HL-60 (cell line): ENCODE data around the gene IQSEC1.

ENCODE experiments used
- DNase-seq, 2 experiments: peaks; one replicate each; pipeline ENCODE4 v3.0.0-alpha.2; 2010 to 2020; ENCODE audit warnings: low read depth in 1 of 2, low spot score in 1 of 2
- H3K27ac ChIP-seq: fragments of 250-450 bp; sonication (Bioruptor Pico); replicated peaks from 2 replicates; pipeline ENCODE4 v1.5.1; 2020; ENCODE audit warnings: mild to moderate bottlenecking, moderate library complexity
- H3K27me3 ChIP-seq: fragments of 250-450 bp; sonication (Bioruptor Pico); 2 replicates; pipeline ENCODE4 v1.5.1; 2021; ENCODE audit warnings: mild to moderate bottlenecking, moderate library complexity; ENCODE audit not compliant: insufficient read depth, poor library complexity, severe bottlenecking
- H3K4me3 ChIP-seq: replicated peaks from 2 replicates; pipeline ENCODE4 v1.5.1; 2011; ENCODE audit warnings: mild to moderate bottlenecking, control low read depth, low read length; ENCODE audit not compliant: insufficient read depth
- GABPA ChIP-seq: IDR thresholded peaks from 2 replicates; pipeline ENCODE4 v1.6.1; 2012; ENCODE audit warnings: low read depth
- POLR2AphosphoS5 ChIP-seq: IDR thresholded peaks from 2 replicates; pipeline ENCODE4 v1.6.1; 2012; ENCODE audit warnings: low read depth
- REST ChIP-seq: IDR thresholded peaks from 2 replicates; pipeline ENCODE4 v1.6.1; 2012; ENCODE audit warnings: low read depth; ENCODE audit not compliant: insufficient replicate concordance
- SPI1 ChIP-seq: IDR thresholded peaks from 2 replicates; pipeline ENCODE4 v1.6.1; 2012; ENCODE audit warnings: low read depth, mild to moderate bottlenecking, borderline replicate concordance
- TF ChIP-seq, protein P1 (sequence below): IDR thresholded peaks from one replicate; pipeline ENCODE4 v1.5.1; 2011; ENCODE audit warnings: low read length, control low read depth, inconsistent platforms; ENCODE audit not compliant: insufficient read depth

IQSEC1 gene

DNA sequence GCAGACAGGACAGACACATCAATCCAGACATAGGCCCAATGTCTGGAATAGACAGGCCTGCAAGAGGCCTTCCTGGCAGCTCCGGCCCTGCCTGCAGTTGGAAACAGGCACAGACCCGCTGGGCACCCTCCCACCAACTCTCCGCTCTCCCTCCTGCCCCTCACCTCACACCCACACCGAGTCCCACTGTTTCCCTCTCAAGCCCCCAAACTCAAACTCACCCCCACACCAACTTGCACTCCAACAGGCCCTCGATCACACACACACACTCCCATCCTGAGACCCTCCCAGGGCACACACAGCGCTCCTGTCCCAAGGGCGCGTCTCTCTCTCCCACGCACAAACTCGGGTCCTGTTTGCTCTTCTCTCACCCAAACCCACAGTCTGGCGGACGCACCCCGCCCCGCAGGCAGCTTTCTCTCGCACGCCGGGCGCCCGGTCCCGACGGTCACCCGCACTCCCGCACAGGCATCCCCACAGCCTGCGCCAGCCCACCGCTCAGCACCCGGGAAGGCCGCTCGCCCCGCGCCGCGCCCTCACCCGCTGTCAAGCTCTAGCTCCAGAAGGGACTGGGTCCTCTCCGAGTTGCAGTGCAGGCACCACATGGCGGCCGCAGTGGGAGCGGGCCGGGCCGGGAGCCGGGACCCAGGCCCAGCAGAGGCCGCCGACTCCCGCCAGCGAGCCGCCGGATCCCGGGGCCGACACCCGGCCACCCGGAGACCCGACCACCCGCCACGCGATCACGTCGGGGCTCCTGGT, 106.2 kb downstream of the IQSEC1 start:
- Histone ChIP-seq H3K4me3 (peak overlapping the region; percentile 15), H3K27me3 (no peaks in the 10 kb centered on the region), H3K27ac (no peak overlapping the region)
- no peak for DNase-seq
- TF ChIP-seq, protein P1, sequence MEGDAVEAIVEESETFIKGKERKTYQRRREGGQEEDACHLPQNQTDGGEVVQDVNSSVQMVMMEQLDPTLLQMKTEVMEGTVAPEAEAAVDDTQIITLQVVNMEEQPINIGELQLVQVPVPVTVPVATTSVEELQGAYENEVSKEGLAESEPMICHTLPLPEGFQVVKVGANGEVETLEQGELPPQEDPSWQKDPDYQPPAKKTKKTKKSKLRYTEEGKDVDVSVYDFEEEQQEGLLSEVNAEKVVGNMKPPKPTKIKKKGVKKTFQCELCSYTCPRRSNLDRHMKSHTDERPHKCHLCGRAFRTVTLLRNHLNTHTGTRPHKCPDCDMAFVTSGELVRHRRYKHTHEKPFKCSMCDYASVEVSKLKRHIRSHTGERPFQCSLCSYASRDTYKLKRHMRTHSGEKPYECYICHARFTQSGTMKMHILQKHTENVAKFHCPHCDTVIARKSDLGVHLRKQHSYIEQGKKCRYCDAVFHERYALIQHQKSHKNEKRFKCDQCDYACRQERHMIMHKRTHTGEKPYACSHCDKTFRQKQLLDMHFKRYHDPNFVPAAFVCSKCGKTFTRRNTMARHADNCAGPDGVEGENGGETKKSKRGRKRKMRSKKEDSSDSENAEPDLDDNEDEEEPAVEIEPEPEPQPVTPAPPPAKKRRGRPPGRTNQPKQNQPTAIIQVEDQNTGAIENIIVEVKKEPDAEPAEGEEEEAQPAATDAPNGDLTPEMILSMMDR = no peak
- TF ChIP-seq SPI1 = no peak

DNA sequence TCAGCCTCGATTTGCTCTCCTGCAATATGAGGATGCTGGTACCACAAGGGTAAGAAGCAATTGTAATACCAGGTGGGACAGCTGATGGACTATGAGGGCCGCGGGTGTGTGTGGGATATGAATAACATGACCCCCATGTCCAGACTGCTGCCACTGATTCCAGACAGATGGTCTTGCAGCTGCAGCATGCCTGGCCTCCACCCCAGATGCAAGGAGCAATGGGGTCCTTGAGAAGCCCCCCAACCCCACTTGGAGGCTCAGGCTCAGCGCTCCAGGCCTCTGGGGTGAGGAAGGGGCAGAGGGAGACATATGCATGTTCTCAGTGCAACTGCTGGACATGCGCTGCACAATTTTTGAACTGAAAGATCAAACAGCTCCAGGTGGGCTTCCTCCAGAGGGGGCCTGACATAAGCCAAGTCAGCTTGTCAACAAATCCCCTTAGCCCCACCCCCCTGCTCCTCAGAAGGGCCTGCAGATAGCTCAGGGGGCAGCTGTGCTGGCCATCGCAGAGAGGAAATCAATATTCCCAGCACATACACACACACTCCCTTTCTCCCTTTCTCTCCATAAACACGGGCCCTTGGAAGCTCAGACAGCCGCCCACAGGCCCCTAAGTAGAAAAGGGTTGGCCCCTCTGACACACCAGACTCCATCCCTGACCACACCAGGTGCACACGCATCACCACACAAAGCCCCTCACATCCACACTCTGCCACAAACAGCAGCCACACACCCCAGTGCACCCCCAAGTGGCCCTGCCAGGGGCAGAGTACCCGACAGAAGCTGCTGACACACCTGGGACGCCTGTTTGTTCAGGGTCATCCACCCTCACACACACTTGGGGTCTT, 107.0 kb downstream of the IQSEC1 start:
- no peak for TF ChIP-seq POLR2AphosphoS5
- no peak for TF ChIP-seq GABPA
- TF ChIP-seq SPI1 = no peak
- H3K4me3 ChIP-seq = no peak overlapping the region
- H3K27ac ChIP-seq = no peak overlapping the region
- no peak for DNase-seq
- no peaks in the 10 kb centered on the region for H3K27me3 ChIP-seq

- no peak overlapping the region for H3K4me3 ChIP-seq
- no peaks in the 10 kb centered on the region for H3K27me3 ChIP-seq
- no peak for DNase-seq
- H3K27ac ChIP-seq = no peak overlapping the region
- no peak for TF ChIP-seq REST
- no peak for TF ChIP-seq GABPA
- no peak for TF ChIP-seq POLR2AphosphoS5
- TF ChIP-seq SPI1 = no peak
- TF ChIP-seq, protein P1 = no peak
These were observed 108.3 kb downstream of the IQSEC1 start for GRCh38 chr3:12964711-12965612.

DNA sequence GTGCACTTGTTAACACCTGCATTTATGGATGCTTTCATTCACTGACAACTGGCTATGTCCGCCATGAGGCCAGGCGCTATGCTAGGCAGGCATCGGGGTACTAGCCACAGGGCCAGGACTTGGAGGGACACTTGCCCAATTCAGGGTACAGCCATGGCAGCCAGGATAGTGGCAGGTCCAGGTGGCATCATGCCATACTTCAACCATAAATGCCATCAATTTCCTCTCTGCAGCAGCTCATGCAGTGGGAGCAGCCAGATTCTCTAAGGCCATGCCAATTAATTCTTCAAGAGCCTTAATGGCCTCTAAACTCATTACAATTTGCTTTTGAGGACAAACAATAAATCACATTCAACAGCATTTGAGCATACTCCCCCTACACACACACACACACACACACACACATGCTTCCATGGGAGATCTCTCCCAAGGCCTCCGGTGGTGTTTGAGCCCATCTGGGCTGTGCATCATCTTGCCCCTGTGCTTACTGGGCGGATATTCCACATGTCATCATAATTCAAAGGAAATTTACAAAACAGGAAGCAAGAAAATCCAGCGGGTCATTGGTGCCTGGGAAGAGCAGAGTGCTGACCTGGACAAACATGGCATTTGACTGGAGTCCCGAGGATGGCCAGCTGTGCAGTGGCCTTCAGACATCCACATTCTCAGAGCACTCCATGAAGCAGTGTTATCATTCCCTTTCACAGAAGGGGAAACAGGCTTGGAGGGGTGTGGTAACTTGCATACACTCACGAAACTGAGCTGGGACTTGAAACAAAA, 109.1 kb downstream of the IQSEC1 start:
- H3K27me3 ChIP-seq = no peaks in the 10 kb centered on the region
- H3K27ac ChIP-seq = no peak overlapping the region
- DNase-seq = no peak
- no peak for TF ChIP-seq SPI1
- TF ChIP-seq REST = no peak
- TF ChIP-seq, protein P1 = no peak
- no peak for TF ChIP-seq POLR2AphosphoS5
- no peak for TF ChIP-seq GABPA
- no peak overlapping the region for H3K4me3 ChIP-seq
